Inflammatory macrophage treated with lipopolysaccharide for 1 hour (primary cell): ENCODE data around the gene REEP6.
"Not testable (repeated sequence)": the region's sequence is repeated elsewhere in the genome, so short reads cannot be mapped to it uniquely, and the experiment has no call there.

Source experiments
- DNase-seq, 2 donors: peaks; one replicate each; pipeline ENCODE4 v3.0.0-alpha.2; 2020 to 2022

The REEP6 gene

GRCh38 chr19:1491849-1492170 lies 829 bp downstream of the REEP6 start:
- no peak for DNase-seq

- no peak for DNase-seq
Observed at GRCh38 chr19:1492474-1493006, 1.6 kb downstream of the REEP6 start.

DNA sequence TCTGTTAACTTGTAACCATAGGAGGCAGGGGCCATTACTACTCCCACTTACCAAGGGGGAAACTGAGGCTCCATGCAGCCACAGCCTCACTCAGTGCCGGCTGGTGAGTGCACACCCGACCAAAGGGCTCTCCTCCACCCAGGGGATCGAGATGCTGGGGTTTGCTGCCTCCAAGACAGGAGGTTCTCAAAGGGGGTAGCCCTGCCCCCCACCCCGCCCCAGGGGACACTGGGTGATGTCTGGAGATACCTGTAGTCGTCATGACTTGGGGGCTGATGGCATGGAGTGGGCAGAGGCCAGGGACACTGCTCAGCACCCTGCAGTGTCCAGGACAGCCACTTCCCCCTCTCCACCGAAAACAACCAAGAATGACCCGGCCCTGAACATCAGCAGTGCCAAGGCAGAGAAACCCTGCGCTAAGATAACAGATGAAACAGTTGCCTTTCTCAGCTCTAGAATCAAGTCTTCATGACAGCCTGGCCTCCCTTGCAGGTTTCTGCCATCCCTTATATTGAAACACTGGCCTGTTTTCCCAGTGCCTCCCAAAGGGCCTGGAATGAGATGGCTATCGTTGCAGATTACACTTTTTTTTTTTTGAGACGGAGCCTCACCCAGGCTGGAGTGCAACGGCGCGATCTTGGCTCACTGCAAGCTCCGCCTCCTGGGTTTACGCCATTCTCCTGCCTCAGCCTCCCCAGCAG lies 3.3 kb downstream of the REEP6 start:
- DNase-seq, result no peak

- no peak for DNase-seq
Observed at GRCh38 chr19:1495051-1495798, 4.2 kb downstream of the REEP6 start.

- DNase-seq, result no peak
Observed at GRCh38 chr19:1495799-1496713, 5.1 kb downstream of the REEP6 start.

- no peak for DNase-seq
Observed at GRCh38 chr19:1496714-1497577, 6.0 kb downstream of the REEP6 start.

DNA sequence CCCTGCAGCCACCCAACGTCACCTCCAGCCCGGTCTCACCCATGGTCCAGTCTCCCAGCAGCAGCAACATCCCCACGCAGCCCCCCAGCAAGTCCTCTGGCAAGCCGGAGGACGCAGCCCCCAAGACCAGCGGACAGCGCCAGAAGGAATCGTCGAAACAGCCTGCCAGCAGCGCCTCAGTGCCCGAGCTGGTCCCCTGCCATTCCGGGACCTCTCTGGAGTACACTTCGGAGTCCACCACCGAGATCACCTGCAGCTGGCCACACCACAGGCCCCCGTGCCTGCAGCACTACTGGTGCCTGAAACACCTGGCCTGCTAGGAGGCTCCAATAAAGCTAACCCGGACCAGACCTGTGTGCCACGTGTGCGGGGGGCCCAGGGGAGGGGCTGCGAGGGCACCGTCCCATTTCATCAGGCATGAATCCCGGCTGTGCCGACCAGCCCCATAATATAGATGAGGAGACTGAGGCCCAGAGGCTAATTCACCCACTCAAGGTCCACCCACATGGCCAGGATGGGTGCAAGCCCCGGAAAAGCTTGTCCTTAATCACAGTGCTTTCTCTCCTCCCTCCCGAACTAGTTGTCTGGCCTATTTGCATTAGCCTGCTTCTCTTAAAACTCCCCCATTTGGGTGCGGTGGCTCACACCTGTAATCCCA lies 6.7 kb downstream of the REEP6 start:
- no peak for DNase-seq

DNA sequence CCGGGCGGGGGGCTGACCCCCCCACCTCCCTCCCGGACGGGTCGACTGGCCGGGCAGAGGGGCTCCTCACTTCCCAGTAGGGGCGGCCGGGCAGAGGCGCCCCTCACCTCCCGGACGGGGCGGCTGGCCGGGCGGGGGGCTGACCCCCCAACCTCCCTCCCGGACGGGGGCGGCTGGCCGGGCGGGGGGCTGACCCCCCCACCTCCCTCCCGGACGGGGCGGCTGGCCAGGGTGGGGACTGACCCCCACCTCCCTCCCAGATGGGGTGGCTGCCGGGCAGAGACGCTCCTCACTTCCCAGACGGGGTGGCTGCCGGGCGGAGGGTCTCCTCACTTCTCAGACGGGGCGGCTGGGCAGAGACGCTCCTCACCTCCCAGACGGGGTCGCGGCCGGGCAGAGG lies 8.2 kb downstream of the REEP6 start:
- DNase-seq, result not testable (repeated sequence)

GRCh38 chr19:1501200-1501595 lies 10.2 kb downstream of the REEP6 start:
- no peak for DNase-seq

DNA sequence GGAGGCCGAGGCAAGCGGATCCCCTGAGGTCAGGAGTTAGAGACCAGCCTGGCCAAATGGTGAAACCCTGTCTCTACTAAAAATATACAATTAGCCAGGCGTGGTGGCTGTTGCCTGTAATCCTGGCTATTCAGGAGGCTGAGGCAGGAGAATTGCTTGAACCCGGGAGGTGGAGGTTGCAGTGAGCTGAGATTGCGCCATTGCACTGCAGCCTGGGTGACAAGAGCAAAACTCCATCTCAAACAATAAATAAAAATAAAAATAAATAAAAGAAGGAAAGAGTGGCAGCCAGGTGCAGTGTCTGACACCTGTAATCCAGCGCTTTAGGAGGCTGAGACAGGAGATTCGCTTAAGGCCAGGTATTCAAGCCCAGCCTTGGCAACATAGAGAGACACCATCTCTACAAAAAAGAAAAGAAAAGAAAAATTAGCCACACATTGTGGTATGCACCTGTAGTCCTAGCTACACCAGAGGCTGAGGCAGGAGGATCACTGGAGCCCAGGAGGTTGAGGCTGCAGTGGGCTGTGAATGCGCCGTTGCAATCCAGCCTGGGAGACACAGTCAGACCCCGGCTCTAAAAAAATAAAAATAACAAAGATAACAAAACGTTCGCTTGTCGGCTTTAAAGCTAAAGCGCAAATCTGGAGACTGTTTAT lies 11.6 kb downstream of the REEP6 start:
- no peak for DNase-seq

DNA sequence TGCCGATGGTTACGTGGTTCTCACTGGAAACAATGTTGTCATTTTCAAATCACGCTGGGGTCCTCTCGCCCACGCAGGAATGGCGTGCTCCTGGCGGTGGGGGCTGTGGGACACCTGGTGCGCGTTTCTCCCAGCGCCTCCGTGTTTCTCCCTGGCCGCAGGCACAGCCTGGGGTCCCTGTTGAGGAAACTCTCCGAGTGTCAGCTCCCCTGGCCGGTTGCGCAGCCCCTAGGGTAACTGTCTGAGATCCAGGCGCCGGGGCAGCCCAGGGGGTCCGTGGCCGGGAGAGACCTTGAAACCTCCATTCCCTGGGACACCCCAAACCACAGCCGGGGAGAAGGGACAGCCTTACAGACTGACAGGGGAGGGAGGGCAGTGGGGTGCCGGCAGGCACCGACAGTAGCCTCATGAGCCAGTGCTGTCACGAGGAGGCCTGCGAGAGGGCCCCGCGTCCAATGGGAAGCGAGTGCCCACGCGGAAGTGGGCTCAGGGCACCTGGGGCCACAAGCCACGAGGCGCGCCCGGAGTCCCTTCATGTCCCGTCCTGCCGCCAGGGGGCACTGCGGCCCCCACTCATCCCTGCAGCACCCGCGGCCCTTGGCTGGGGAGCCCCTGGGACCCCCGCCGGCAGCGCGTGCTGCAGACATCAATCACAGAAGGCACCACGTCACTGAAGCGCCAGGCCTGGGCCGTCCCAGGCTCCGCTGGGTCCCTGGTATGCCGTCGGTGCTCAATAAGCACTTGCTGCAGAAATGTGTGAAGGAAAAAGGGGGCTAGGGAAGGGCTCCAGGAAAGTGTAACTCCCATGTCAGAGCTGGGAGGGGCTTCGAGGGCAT lies 12.3 kb downstream of the REEP6 start:
- peak; percentile 57 to 60 for DNase-seq

DNA sequence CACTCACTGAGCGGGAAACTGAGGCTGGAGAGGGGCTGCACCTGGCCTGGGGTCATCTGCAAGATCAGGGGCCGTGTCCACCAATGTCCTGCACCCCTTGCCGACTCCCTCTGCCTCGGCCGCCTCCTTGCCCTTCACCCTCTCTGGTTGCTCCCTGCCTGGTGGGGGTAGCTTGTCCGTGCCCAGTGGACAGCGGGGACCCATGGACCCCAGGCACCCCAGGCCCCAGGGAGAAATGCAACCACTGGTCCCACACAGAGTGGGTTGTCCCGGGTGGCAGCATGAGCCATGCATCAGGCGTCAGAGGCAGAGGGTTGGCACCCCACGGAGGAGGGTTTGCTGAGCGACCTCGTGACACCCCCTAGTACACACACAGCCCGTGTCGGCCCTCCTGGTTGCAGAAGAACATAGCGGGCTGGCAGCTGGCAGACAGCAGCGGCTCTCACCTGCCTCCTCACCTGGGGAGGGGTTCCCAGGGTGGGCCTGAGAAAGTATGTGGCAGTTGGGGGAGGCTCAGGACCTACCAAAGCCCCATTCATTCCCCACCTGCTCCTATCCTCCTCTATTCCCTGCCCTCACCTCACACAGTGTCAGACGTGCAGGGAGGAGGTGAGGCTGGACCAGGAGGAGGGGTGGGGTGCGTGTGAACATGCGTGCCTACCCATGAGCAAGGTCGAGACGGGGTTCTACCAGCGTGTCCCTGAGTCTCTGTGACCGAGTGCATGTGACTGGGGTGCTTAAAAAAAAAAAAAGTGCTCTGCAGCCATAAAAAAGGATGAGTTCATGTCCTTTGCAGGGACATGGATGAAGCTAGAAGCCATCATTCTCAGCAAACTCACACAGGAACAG lies 13.2 kb downstream of the REEP6 start:
- DNase-seq, result no peak

DNA sequence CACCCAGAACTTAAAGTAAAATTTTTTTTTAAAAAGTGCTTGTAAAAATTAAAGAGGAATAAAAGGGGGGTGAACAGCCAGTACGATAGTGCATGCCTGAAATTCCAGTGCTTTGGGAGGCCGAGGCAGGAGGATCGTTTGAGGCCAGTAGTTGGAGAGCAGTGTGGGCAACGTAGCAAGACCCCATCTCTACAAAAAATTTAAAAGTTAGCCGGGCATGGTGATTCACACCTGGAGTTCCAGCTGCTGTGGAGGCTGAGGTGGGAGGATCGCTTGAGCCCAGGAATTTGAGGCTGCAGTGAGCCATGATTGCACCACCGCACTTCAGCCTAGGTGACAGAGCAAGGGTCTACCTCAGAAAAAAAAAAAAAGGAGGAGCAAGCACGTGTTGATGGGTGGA lies 14.0 kb downstream of the REEP6 start:
- DNase-seq, result no peak

- no peak for DNase-seq
Observed at GRCh38 chr19:1505991-1506881, 15.3 kb downstream of the REEP6 start.

GRCh38 chr19:1507192-1507660 lies 16.2 kb downstream of the REEP6 start:
- no peak for DNase-seq

GRCh38 chr19:1507763-1508506 lies 17.0 kb downstream of the REEP6 start:
- peak; percentile 78 to 92 for DNase-seq

GRCh38 chr19:1508507-1508856 lies 17.5 kb downstream of the REEP6 start:
- DNase-seq, result no peak
